Ureter (tissue), 1 donor: ENCODE results near the gene WFIKKN1. TPM values are rescaled to one million over a fixed set of nuclear protein-coding genes. Genes with fewer than 3 reads are reported as not detected.

Experiments
- DNase-seq: peaks from one replicate; pipeline ENCODE4 v3.0.0-alpha.2; 2020; ENCODE audit warnings: low spot score
- total RNA-seq: library from RNA; stranded (reverse); gene quantifications from one replicate; pipeline ENCODE4 v1.2.4, GENCODE V29; 2023
- donor health status: DM: yes; HTN: yes; CAD: no.

WFIKKN1 gene
- total RNA-seq, 1 donor from 2014 or later, result 0.65 TPM

DNA sequence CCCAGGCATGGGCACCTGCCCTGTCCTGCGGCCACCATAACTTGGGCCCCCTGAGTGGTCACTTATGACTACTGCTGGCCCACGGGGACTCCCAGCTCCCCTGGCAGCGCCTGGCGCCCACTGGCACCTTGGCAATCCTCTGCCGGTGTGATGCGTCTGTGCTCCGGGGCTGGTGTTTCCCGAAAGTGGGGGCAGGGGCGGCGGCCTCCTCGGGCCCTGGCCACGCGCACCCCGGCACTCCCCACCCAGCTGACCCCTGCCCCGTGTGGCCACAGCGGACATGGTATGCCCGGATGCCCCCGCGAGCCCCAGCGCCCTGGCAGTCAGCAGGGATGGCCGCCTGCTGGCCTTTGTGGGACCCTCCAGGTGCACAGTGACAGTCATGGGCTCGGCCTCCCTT lies 26.7 kb downstream of the WFIKKN1 start:
- DNase-seq, result no peak

GRCh38 chr16:658679-659571 lies 28.1 kb downstream of the WFIKKN1 start:
- no peak for DNase-seq

- DNase-seq, result no peak
Measured at GRCh38 chr16:659618-660017, 28.8 kb downstream of the WFIKKN1 start.

DNA sequence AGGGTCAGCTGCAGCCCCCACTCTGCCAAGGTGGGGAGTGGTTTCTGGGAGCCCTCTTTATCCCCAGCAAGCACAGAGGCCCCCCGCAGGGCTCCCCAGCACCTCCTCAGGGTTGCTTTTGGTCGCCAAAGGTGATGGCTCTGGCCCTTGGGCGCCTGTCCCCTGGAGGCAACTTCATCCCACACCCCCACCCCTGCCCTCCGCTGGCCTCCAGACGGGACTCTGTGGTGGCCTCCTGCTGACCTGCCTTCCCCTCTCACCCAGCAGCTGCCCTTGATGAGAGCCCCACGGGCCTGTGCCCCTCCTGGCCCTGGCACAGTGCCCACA lies 29.3 kb downstream of the WFIKKN1 start:
- DNase-seq, result no peak

DNA sequence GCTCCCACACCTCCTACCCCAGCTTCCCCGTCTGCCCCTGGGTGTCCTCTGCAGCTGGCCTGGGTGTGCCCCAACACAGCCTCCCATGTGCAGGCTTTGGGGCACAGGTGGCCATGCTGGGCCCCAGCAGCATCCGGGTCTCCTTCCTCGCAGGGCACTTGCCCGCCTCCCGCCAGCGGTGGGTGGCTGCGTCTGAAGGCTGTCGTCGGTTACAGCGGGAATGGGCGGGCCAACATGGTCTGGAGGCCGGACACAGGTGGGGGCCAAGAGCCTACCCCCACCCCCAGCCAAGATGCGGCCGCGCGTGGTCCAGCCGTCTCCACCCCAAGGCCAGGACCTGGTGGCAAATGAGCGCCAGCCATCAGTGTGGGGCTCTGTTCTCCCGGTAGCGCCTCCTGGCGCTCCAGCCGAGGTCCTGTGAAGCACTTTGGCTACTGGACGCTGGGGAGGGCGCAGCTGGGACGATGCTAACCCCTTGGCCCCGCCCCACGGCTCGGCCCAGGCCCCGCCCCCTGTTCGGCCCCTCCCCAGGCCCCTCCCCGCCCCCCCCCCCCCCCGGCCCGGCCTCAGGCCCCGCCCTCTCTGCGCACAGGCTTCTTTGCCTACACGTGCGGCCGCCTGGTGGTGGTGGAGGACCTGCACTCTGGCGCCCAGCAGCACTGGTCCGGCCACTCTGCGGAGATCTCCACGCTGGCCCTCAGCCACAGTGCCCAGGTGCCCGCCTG lies 29.8 kb downstream of the WFIKKN1 start:
- peak; percentile 85 for DNase-seq

DNA sequence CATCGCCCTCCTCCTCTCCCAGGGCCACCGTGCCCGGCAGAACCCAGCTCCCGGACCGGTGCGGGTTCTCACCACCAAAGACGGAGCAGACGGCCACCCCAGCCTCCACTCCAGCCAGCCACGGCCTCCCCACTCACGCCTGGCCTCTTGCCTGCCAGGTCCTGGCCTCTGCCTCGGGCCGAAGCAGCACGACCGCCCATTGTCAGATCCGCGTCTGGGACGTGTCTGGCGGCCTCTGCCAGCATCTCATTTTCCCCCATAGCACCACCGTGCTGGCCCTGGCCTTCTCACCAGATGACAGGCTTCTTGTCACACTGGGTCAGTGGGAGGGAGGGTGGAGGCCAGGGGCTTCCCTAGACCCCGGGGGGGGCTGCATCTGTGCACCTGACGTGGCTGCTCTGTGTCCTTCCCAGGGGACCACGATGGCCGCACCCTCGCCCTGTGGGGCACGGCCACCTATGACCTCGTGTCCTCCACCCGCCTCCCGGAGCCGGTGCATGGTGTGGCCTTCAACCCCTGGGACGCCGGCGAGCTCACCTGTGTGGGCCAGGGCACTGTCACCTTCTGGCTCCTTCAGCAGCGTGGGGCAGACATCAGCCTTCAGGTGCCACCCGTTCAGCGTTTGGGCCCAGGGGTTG lies 30.5 kb downstream of the WFIKKN1 start:
- no peak for DNase-seq

GRCh38 chr16:662095-662494 lies 31.3 kb downstream of the WFIKKN1 start:
- no peak for DNase-seq

DNA sequence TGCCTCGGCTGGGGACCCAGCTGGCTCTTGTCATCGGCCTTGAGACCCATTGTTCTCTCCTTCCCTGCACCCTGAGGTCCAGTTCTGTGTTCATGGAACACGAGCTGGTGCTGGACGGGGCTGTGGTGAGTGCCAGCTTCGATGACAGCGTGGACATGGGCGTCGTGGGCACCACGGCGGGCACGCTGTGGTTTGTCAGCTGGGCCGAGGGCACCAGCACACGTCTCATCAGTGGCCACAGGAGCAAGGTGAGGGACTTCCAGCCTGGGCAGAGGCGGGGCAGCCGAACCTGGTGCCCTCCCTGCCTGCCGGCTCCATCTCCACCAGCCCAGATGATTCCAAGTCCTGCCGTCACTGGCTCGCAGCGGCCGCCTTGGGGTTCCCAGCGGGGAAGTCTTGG lies 31.8 kb downstream of the WFIKKN1 start:
- no peak for DNase-seq

DNA sequence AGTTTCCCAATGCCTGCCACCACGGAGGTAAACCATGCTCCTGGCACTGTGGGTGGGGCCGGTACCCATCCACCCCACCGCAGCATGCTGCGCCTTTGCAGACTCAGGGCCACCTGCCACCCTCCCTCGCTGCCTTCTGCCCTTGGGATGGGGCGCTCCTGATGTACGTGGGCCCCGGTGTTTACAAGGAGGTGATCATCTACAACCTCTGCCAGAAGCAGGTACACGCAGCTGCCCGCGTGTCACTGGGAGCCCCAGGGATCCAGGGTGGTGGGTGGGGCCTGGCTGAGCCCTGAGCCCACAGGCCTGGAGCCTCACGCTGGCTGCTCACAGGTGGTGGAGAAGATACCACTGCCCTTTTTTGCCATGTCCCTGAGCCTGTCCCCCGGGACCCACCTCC lies 35.8 kb downstream of the WFIKKN1 start:
- no peak for DNase-seq

- no peak for DNase-seq
Measured at GRCh38 chr16:667113-667779, 36.5 kb downstream of the WFIKKN1 start.

- DNase-seq, result peak; percentile 95
Measured at GRCh38 chr16:667780-668518, 37.2 kb downstream of the WFIKKN1 start, which contains the start of gene RHOT2. RHOT2 (plus strand) TSS chr16:668132; CDS start chr16:668200, 68 bp downstream.

GRCh38 chr16:668519-669171 lies 37.9 kb downstream of the WFIKKN1 start:
- DNase-seq, result no peak

- DNase-seq, result no peak
Measured at GRCh38 chr16:669666-670065, 38.9 kb downstream of the WFIKKN1 start.

GRCh38 chr16:670485-671352 lies 39.9 kb downstream of the WFIKKN1 start:
- DNase-seq, result no peak

GRCh38 chr16:671353-672131 lies 40.8 kb downstream of the WFIKKN1 start:
- DNase-seq, result no peak

DNA sequence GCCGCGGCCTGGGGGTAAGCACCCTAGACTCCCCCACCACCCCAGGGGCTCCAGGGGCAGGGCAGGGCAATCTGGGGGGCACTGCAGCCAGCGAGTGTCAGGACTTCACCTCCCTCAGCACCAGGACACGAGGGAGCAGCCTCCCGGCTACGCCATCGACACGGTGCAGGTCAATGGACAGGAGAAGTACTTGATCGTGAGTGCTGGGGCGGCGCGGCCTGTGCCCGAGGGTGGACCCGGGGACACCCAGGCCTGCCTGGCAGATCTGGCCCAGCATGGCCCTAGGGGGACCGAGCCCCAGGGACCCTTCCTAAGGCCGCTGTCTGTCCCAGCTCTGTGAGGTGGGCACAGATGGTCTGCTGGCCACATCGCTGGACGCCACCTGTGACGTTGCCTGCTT lies 41.6 kb downstream of the WFIKKN1 start:
- no peak for DNase-seq

DNA sequence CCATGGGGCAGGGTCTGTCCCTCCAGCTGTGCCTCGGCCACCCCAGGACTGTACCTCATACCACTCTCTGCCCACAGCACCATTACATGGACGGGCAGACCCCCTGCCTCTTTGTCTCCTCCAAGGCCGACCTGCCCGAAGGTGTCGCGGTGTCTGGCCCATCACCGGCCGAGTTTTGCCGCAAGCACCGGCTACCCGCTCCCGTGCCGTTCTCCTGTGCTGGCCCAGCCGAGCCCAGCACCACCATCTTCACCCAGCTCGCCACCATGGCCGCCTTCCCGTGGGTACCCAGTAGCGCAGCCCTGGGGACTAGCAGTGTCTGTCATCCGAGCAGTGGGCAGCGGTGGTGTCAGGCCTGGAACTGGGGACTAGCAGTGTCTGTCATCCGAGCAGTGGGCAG lies 42.1 kb downstream of the WFIKKN1 start:
- no peak for DNase-seq

- no peak for DNase-seq
Measured at GRCh38 chr16:673399-673991, 42.7 kb downstream of the WFIKKN1 start.
